Measurements from ENCODE around the gene KIF26A.
"Not testable (repeated sequence)": the region's sequence is repeated elsewhere in the genome, so short reads cannot be mapped to it uniquely, and the experiment has no call there.

The KIF26A gene

DNA sequence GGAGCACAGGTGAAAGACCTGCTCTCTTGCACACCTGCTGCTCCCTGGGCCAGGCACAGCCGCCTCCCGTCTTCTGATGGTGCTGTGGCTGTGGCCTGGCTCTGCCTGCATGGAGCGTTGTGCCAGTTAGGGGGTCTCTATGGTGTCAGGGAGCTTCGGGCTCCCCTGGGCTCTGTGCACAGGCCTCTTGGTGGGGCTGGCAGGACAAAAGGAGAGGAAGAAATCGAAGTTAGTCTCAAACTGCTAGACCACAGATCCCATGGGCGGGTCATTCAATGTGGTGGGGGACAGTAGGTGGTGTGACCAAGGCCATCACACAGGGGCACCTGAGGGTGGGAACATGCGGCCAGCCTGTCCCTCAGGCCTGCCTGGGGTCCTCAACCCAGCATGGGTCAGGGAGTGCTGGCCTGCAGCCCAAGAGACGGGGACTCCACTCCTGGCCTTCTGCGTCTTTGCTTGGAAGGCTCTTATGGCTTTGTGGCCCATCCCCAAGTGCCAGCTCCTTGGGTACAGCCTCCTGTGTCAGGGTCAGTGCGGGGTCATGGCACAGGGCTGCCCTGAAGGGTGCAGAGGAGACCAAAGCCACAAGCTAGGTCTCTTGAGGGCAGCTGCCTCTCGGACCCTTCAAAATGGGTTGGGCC lies 84.1 kb downstream of the KIF26A start:
- Histone ChIP-seq H3K79me1 (ENCODE audit: low read length) (no peaks in the 10 kb centered on the region), H2AK5ac (ENCODE audit: low read length) (no peak overlapping the region), H3K18ac (ENCODE audit: low read length) (no peak overlapping the region), H3K4ac (ENCODE audit: low read depth, low read length) (no peak overlapping the region), H2BK5ac (ENCODE audit: low read length) (no peak overlapping the region), H3K36me3 (ENCODE audit: control insufficient read depth, insufficient read depth, low read length) (no peaks in the 10 kb centered on the region), H3K4me1 (ENCODE audit: control insufficient read depth, low read depth, low read length) (peaks cover 3% of the 10 kb centered on the region), H3K27ac (ENCODE audit: low read depth, low read length) (no peak overlapping the region), H3K9ac (ENCODE audit: low read length) (no peak overlapping the region), H3K23ac (ENCODE audit: low read length) (no peak overlapping the region), H3K4me3 (ENCODE audit: low read length) (no peak overlapping the region), H3K79me2 (ENCODE audit: control insufficient read depth, insufficient read depth, low read length) (no peaks in the 10 kb centered on the region), H4K5ac (ENCODE audit: low read length) (no peak overlapping the region), H3K4me2 (ENCODE audit: low read length) (no peak overlapping the region), H4K8ac (ENCODE audit: low read depth, low read length) (no peak overlapping the region), H3K27me3 (ENCODE audit: insufficient read depth, low read length, poor library complexity) (no peaks in the 10 kb centered on the region), H3K56ac (ENCODE audit: low read length) (no peak overlapping the region), H2BK120ac (ENCODE audit: low read depth, low read length) (no peak overlapping the region), H2BK15ac (replicated peaks; ENCODE audit: low read depth) (no peak overlapping the region)
- WGBS (ENCODE audit: extremely low coverage, insufficient coverage, low lambda C conversion rate), result no CpG with 5 or more reads among the region's 11 CpGs
- DNase-seq, result no peak

DNA sequence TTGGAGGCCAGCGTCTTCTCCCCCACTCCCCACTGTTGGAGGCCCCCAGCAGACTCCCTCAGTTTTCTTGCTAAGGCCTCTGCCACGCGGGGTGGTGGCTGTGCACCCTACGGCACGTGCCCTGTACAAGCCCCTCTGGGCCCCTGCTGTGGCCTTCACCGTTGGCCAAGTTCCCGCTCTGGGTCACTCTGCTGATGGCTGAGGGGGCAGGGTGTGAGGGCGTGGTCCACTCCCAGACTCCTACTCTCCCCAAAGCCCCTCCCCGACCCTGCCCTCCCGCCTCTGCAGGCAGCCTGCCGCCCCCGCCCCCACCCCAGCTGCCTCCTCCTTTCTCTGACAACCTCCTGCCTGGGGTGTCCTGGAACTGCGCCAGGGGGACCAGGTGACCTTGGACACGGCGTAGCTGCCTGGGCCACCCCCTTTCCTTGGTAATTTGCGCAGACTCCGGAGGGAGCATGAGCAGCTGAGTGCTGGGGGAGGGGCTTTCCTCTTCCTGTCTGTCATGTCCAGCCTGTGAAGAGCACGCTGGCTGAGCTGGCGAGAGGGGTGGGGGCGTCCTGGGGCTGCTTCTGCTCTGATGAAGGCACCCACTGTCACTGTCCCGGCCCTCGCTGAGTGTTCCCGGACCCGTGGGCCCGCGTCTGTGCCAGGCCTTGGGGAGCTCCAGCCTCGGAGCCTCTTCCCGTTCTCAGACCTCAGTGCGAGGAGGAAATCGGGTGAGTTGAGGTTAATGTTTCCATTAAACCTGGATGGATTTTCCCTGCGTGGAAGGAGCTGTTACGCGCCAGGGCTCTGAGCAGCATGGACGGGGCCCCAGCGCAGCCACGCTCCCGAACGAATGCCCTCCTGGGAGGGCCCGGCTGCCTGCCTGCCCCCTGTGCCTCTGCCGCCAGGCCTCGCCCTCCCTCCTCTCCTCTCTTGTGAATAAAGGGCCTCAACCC lies 85.0 kb downstream of the KIF26A start:
- Histone ChIP-seq H3K4ac (ENCODE audit: low read depth, low read length) (no peak overlapping the region), H3K79me1 (ENCODE audit: low read length) (no peaks in the 10 kb centered on the region), H4K5ac (ENCODE audit: low read length) (no peak overlapping the region), H2BK120ac (ENCODE audit: low read depth, low read length) (no peak overlapping the region), H3K36me3 (ENCODE audit: control insufficient read depth, insufficient read depth, low read length) (no peaks in the 10 kb centered on the region), H3K4me2 (ENCODE audit: low read length) (no peak overlapping the region), H3K4me3 (ENCODE audit: low read length) (no peak overlapping the region), H3K27me3 (ENCODE audit: insufficient read depth, low read length, poor library complexity) (no peaks in the 10 kb centered on the region), H3K23ac (ENCODE audit: low read length) (no peak overlapping the region), H3K9ac (ENCODE audit: low read length) (peak overlapping the region; percentile 44), H2BK5ac (ENCODE audit: low read length) (peak overlapping the region; percentile 2), H3K79me2 (ENCODE audit: control insufficient read depth, insufficient read depth, low read length) (no peaks in the 10 kb centered on the region), H2AK5ac (ENCODE audit: low read length) (no peak overlapping the region), H3K4me1 (ENCODE audit: control insufficient read depth, low read depth, low read length) (peaks cover 3% of the 10 kb centered on the region), H2BK15ac (replicated peaks; ENCODE audit: low read depth) (no peak overlapping the region), H3K56ac (ENCODE audit: low read length) (peak overlapping the region; percentile 83), H4K8ac (ENCODE audit: low read depth, low read length) (no peak overlapping the region), H3K18ac (ENCODE audit: low read length) (peak overlapping the region; percentile 1), H3K27ac (ENCODE audit: low read depth, low read length) (no peak overlapping the region)
- DNase-seq, result peak; percentile 45
- WGBS (ENCODE audit: extremely low coverage, insufficient coverage, low lambda C conversion rate), result no CpG with 5 or more reads among the region's 41 CpGs

DNA sequence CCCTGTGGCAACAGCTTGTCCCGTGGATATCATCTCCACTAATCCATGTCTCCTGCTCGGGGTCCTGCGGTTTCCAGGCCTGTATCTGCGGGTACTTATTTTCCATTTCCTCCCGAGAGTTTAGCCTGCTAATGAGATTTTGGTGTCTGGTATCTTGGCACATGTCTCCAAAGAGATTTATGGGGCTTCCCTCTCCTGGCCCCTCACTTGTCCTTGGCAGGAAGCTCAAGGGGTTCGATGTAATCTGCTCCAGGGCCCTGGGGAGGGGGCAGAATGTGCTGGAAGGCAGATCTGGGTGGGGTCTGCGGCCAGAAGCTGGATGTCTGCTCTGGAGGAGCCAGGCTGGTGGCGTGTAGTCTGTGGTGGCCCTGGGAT lies 85.7 kb downstream of the KIF26A start:
- Histone ChIP-seq H3K56ac (ENCODE audit: low read length) (peak overlapping the region; percentile 83), H3K4ac (ENCODE audit: low read depth, low read length) (no peak overlapping the region), H3K4me1 (ENCODE audit: control insufficient read depth, low read depth, low read length) (peaks cover 3% of the 10 kb centered on the region), H3K36me3 (ENCODE audit: control insufficient read depth, insufficient read depth, low read length) (no peaks in the 10 kb centered on the region), H3K27ac (ENCODE audit: low read depth, low read length) (no peak overlapping the region), H3K4me2 (ENCODE audit: low read length) (no peak overlapping the region), H2BK15ac (replicated peaks; ENCODE audit: low read depth) (no peak overlapping the region), H3K79me2 (ENCODE audit: control insufficient read depth, insufficient read depth, low read length) (no peaks in the 10 kb centered on the region), H4K8ac (ENCODE audit: low read depth, low read length) (no peak overlapping the region), H2AK5ac (ENCODE audit: low read length) (no peak overlapping the region), H3K4me3 (ENCODE audit: low read length) (no peak overlapping the region), H2BK5ac (ENCODE audit: low read length) (no peak overlapping the region), H2BK120ac (ENCODE audit: low read depth, low read length) (no peak overlapping the region), H3K27me3 (ENCODE audit: insufficient read depth, low read length, poor library complexity) (no peaks in the 10 kb centered on the region), H4K5ac (ENCODE audit: low read length) (no peak overlapping the region), H3K23ac (ENCODE audit: low read length) (no peak overlapping the region), H3K9ac (ENCODE audit: low read length) (no peak overlapping the region), H3K79me1 (ENCODE audit: low read length) (no peaks in the 10 kb centered on the region), H3K18ac (ENCODE audit: low read length) (no peak overlapping the region)
- peak; percentile 74 for DNase-seq
- WGBS (ENCODE audit: extremely low coverage, insufficient coverage, low lambda C conversion rate), result no CpG with 5 or more reads among the region's 8 CpGs

DNA sequence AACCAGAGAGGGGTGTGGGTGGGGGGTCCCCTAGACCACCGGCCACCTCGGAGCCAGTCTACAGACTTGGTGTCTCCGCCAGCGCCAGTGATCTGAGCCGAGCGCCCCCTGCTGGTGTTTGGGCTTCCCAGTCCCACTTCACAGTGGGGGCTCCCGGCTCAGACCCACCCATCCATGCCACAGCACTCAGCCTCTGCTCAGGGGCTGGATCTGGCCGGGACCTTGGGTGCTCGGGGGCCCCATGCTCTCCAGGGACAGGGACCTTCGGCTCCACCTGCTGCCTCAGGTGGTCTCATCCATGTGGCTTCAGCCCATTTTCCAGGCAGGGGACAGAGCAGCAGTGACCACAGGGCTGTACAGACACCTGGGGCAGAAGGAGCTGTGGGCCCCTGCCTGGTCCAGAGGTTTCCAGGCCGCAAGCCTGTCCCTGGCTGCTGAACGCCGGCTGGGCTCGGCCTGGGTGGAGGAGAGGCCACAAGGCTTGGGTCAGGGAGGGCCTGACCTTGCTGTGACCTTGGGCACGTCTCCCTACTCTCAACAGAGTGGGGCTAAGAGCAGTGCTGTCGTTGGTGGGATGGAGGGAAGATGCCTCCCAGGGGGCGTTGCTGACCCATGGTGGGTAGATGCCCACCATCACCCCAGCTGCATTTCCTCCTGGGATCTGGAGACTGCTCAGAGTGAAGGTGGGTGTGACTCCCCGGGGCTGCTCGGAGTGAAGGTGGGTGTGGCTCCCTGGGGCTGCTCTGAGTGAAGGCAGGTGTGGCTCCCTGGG lies 86.3 kb downstream of the KIF26A start:
- Histone ChIP-seq H3K9ac (ENCODE audit: low read length) (no peak overlapping the region), H3K4me2 (ENCODE audit: low read length) (no peak overlapping the region), H3K27ac (ENCODE audit: low read depth, low read length) (no peak overlapping the region), H3K4me3 (ENCODE audit: low read length) (no peak overlapping the region), H3K79me2 (ENCODE audit: control insufficient read depth, insufficient read depth, low read length) (no peaks in the 10 kb centered on the region), H2BK5ac (ENCODE audit: low read length) (no peak overlapping the region), H3K79me1 (ENCODE audit: low read length) (no peaks in the 10 kb centered on the region), H3K56ac (ENCODE audit: low read length) (no peak overlapping the region), H3K18ac (ENCODE audit: low read length) (no peak overlapping the region), H2BK120ac (ENCODE audit: low read depth, low read length) (no peak overlapping the region), H3K4me1 (ENCODE audit: control insufficient read depth, low read depth, low read length) (peaks cover 3% of the 10 kb centered on the region), H3K36me3 (ENCODE audit: control insufficient read depth, insufficient read depth, low read length) (no peaks in the 10 kb centered on the region), H3K27me3 (ENCODE audit: insufficient read depth, low read length, poor library complexity) (no peaks in the 10 kb centered on the region), H2BK15ac (replicated peaks; ENCODE audit: low read depth) (no peak overlapping the region), H2AK5ac (ENCODE audit: low read length) (no peak overlapping the region), H4K5ac (ENCODE audit: low read length) (no peak overlapping the region), H4K8ac (ENCODE audit: low read depth, low read length) (no peak overlapping the region), H3K4ac (ENCODE audit: low read depth, low read length) (no peak overlapping the region), H3K23ac (ENCODE audit: low read length) (no peak overlapping the region)
- no CpG with 5 or more reads among the region's 19 CpGs for WGBS (ENCODE audit: extremely low coverage, insufficient coverage, low lambda C conversion rate)
- peak; percentile 50 for DNase-seq

DNA sequence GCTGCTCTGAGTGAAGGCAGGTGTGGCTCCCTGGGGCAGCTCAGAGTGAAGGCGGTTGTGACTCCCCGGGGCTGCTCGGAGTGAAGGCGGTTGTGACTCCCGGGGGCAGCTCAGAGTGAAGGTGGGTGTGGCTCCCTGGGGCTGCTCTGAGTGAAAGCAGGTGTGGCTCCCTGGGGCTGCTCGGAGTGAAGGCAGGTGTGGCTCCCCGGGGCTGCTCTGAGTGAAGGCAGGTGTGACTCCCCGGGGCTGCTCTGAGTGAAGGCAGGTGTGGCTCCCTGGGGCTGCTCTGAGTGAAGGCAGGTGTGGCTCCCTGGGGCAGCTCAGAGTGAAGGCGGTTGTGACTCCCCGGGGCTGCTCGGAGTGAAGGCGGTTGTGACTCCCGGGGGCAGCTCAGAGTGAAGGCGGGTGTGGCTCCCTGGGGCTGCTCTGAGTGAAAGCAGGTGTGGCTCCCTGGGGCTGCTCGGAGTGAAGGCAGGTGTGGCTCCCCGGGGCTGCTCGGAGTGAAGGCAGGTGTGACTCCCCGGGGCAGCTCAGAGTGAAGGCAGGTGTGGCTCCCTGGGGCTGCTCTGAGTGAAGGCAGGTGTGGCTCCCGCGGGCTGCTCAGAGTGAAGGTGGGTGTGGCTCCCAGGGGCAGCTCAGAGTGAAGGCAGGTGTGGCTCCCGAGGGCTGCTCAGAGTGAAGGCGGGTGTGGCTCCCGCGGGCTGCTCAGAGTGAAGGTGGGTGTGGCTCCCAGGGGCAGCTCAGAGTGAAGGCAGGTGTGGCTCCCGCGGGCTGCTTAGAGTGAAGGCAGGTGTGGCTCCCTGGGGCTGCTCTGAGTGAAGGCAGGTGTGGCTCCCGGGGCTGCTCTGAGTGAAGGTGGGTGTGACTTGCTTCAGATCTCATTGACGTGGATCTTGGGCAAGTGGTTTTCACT lies 87.1 kb downstream of the KIF26A start:
- not testable (repeated sequence) for H3K9ac ChIP-seq (ENCODE audit: low read length); H4K8ac ChIP-seq (ENCODE audit: low read depth, low read length); H2BK15ac ChIP-seq (replicated peaks; ENCODE audit: low read depth); H3K23ac ChIP-seq (ENCODE audit: low read length); H3K79me1 ChIP-seq (ENCODE audit: low read length); H3K56ac ChIP-seq (ENCODE audit: low read length); H2AK5ac ChIP-seq (ENCODE audit: low read length); H4K5ac ChIP-seq (ENCODE audit: low read length); H3K4me2 ChIP-seq (ENCODE audit: low read length); H3K27ac ChIP-seq (ENCODE audit: low read depth, low read length); H3K4ac ChIP-seq (ENCODE audit: low read depth, low read length); DNase-seq; H3K18ac ChIP-seq (ENCODE audit: low read length); H3K27me3 ChIP-seq (ENCODE audit: insufficient read depth, low read length, poor library complexity); H2BK120ac ChIP-seq (ENCODE audit: low read depth, low read length); H3K79me2 ChIP-seq (ENCODE audit: control insufficient read depth, insufficient read depth, low read length); H3K36me3 ChIP-seq (ENCODE audit: control insufficient read depth, insufficient read depth, low read length); H2BK5ac ChIP-seq (ENCODE audit: low read length); H3K4me1 ChIP-seq (ENCODE audit: control insufficient read depth, low read depth, low read length); H3K4me3 ChIP-seq (ENCODE audit: low read length)
- no CpG with 5 or more reads among the region's 28 CpGs for WGBS (ENCODE audit: extremely low coverage, insufficient coverage, low lambda C conversion rate)
